DND-41 (cell line): ENCODE measurements around the gene RAD51B.

ENCODE experiments used
- CTCF ChIP-seq: IDR thresholded peaks from 2 replicates; pipeline ENCODE4 v1.5.1; 2012; ENCODE audit warnings: borderline replicate concordance, low read length, moderate library complexity, mild to moderate bottlenecking; ENCODE audit not compliant: poor library complexity, severe bottlenecking; ENCODE audit errors: extremely low read depth
- EZH2 ChIP-seq: IDR thresholded peaks from 3 replicates; pipeline ENCODE4 v1.6.1; 2012; ENCODE audit warnings: borderline replicate concordance, low read depth, mild to moderate bottlenecking, moderate library complexity, low read length, inconsistent platforms; ENCODE audit not compliant: severe bottlenecking

- TF ChIP-seq CTCF = no peak
- TF ChIP-seq EZH2 = no peak
These were observed 224.2 kb downstream of the RAD51B start for GRCh38 chr14:68043752-68044151.
